SK-N-DZ (cell line): Measurements from ENCODE around the gene CDC42EP1.
"Not testable (repeated sequence)": the region's sequence is repeated elsewhere in the genome, so short reads cannot be mapped to it uniquely, and the experiment has no call there.

ENCODE experiments used
- DNase-seq: peaks from one replicate; pipeline ENCODE4 v3.0.0-alpha.2; 2015; ENCODE audit warnings: low spot score

Gene CDC42EP1

GRCh38 chr22:37581504-37581903 lies 21.2 kb downstream of the CDC42EP1 start:
- no peak for DNase-seq

GRCh38 chr22:37582526-37582925 lies 22.2 kb downstream of the CDC42EP1 start:
- DNase-seq, result no peak

- DNase-seq, result no peak
Observed at GRCh38 chr22:37588546-37589215, 28.4 kb downstream of the CDC42EP1 start.

- no peak for DNase-seq
Observed at GRCh38 chr22:37589636-37590035, 29.4 kb downstream of the CDC42EP1 start.

GRCh38 chr22:37591081-37591480 lies 30.8 kb downstream of the CDC42EP1 start:
- DNase-seq, result not testable (repeated sequence)

DNA sequence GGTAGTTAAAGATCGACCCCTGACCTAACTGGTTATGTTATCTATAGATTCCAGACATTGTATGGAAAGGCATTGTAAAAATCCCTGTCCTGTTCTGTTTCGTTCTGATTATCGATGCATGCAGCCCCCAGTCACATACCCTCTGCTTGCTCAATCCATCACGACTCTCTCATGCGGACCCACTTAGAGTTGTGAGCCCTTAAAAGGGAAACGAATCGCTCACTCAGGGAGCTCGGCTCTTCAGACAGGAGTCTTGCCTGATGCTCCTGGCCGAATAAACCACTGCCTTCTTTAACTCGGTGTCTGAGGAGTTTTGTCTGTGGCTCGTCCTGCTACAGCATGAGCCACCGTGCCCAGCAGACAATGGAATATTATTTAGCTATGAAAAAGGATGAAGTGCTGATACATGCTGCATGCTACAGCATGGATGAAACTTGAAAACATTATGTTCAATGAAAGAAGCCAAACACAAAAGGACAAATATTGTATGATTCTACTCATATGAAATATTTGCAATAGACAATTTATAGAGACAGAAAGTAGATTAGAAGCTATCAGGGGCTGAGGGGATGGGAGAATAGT lies 31.6 kb downstream of the CDC42EP1 start:
- DNase-seq, result no peak

DNA sequence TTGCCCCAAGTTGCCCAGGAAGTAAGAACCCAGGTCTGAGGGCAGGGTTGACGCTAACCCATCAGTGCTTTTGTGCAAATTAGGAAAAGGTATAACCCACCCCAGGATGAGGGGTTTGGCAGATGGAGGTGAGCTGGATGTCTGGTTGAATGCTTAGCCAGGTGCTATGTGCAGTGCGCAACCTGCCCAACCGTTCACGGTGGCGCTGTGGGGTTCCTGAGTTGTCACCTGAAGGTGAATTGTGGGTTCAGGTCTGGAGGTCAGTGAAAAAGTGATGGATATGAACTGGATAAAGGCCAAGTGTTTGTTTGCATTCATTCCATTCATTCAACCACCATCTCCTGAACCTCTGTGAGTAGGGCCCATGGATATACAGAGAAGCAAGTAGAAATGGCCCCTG lies 34.0 kb downstream of the CDC42EP1 start:
- no peak for DNase-seq

GRCh38 chr22:37599153-37599552 lies 38.9 kb downstream of the CDC42EP1 start:
- DNase-seq, result no peak

- DNase-seq, result no peak
Observed at GRCh38 chr22:37601203-37601539, 40.9 kb downstream of the CDC42EP1 start.

- DNase-seq, result no peak
Observed at GRCh38 chr22:37601540-37602442, 41.5 kb downstream of the CDC42EP1 start.

DNA sequence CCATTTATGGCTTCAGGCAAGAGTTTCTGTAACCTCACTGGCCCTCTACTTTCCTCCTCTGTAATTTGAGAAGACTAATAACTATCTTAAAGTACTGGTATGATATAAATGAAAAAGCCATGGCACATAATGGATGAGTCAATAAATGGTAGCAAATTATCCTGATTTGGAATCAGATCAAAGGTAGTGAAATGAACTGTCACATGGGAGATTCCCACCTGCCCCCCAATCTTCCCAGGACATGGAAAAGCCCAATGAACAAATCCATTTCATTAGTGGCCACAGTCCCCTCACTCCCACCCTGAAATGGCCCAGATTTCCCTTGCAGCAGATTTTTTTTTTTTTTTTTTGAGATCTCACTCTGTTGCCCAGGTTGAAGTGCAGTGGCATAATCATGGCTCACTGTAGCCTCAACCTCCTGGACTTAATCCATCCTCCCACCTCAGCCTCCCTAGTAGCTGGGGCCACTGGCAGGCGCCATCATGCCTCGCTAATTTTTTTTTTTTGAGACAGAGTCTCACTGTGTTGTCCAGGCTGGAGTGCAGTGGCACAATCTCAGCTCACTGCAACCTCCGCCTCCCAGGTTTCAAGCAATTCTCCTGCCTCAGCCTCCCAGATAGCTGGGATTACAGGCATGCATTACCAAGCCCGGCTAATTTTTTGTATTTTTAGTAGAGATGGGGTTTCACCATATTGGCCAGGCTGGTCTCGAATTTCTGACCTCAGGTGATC lies 42.4 kb downstream of the CDC42EP1 start:
- not testable (repeated sequence) for DNase-seq

DNA sequence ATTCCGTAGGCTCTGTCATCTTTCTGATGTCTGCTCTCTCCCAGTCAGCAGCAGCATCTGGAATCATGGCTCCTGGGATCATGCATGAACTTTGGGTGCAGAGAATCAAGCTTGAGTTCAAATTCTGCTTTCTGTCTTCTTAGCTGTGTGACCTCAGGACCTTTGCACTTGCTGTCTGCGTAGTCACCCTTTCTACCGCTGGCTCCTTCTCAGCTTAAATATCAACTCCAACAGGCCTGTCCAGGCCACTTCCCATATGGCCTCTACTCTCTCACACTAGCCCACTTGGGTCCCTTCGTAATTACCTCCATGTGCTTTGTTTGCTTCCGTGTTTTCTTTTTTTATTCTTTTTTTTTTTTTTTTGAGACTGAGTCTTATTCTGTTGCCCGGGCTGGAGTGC lies 43.8 kb downstream of the CDC42EP1 start:
- DNase-seq, result no peak

DNA sequence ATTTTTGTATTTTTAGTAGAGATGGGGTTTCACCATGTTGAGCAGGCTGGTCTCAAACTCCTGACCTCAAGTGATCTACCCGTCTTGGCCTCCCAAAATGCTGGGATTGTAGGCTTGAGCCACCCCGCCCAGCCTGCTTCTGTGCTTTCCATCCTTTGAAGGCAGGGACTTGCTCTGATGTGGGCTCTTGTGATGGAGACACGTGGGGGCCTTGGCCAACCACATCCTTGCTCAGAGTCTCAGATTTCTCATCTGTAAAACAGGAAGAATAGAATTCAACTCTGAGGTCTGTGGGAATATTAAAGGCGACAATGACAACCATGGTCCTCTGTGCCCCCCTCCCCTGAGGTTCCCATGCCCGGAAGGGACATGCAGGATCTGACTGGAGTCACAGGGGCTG lies 44.6 kb downstream of the CDC42EP1 start:
- DNase-seq, result no peak

DNA sequence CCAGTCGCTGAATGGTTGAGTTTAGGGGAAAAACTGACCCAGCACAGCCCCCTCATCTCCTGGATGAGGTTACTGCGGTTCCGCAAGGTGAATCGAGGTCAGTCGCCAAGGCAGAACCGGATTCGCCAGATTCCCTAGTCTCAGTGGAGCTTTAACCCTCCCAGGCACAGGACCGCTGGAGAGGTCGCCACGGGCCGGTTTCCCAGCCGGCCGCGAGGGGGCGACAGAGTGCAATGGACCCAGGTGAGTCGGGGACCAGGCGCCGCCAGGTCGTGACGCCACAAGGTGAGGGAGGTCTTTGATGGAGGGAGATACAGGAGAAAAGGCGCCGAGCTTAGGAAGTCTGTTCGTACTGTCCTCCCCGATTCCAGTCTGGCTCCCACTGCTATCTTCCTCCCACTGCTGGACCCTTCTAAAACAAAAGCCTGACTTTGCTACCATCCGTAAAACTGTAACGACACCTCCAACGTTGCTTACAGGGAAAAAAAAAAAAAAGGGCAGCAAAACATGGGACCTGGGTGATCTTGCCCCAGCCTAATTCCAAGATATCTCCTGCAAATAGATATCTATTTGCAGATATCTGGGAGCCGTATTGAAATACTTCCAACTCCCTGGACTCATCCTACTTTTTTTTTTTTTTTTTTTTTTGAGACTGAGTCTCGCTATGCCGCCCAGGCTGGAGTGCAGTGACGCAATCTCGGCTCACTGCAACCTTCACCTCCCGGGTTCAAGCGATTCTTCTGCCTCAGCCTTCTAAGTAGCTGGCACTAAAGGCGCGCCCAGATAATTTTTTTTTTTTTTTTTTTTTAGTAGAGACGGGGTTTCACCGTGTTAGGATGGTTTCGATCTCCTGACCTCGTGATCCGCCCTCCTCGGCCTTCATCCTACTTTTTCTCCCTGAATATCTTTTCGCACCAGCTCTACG lies 47.0 kb downstream of the CDC42EP1 start:
- DNase-seq, result peak; percentile 66

DNA sequence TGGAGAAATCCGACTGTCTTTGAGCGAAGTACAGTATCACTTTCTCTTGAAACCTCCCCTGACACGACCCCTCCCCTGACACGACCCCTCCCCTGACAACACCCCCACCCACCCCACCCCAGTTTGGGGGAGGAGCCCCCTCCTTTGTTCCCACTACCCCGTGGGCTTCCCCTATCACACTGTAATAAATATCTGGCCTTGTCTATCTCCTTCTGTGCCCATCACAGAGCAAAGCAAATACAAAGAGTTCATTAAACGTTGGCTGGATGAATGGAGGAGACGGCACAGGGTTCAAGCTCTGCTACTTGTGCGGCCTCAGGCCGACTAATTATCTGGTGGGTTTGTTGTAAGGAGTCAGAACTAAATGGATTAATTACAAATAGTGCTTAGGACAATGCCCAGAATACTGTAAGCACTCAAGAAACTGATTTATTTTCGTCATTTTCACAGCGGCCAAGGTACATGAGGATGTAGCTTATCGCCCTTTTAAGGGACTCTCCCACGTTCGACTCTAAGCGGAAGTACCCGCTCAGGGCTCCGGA lies 47.7 kb downstream of the CDC42EP1 start:
- no peak for DNase-seq

DNA sequence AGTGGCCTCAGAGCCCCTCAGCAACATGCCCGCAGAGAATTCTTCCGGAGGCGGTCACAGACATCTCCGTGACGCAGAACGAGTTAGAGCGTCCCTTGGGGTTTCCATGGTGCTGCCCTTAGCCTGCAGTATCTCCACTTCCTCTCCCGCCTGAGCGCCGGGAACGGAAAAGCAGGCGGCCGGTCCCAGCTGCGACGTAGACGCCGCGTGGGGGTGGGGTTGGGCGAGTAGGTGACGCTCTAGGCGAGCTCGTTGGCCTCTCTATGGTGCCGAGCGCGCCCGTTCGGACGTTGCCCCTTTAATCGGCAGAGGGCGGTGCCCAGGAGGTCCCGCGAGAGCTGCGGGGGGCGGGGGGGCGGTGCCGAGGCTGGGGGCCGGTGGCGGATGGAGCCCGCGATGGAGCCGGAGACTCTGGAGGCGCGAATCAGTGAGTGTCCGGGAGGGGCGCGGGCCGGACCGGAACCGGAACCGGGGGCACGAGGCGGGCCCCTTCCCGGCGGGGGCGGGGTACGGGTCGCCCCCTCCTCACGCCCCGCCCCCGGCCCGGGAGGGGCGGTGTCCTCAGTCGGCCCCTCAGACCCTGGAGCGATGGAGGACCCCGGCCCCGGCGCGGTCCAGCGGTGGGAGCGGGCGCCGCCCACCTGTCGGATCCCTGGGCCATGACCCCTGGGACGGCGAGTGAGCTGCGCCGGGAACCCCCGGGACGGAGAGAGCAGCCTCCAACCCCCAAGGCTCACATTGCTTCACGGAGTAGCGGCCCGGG lies 48.4 kb downstream of the CDC42EP1 start, which contains the start of gene GGA1:
Gene GGA1, plus strand, starts transcription at position 358 of the 763 bp plus-strand sequence. Its CDS starts 27 bp downstream, at position 385.
- DNase-seq, result peak; percentile 98

DNA sequence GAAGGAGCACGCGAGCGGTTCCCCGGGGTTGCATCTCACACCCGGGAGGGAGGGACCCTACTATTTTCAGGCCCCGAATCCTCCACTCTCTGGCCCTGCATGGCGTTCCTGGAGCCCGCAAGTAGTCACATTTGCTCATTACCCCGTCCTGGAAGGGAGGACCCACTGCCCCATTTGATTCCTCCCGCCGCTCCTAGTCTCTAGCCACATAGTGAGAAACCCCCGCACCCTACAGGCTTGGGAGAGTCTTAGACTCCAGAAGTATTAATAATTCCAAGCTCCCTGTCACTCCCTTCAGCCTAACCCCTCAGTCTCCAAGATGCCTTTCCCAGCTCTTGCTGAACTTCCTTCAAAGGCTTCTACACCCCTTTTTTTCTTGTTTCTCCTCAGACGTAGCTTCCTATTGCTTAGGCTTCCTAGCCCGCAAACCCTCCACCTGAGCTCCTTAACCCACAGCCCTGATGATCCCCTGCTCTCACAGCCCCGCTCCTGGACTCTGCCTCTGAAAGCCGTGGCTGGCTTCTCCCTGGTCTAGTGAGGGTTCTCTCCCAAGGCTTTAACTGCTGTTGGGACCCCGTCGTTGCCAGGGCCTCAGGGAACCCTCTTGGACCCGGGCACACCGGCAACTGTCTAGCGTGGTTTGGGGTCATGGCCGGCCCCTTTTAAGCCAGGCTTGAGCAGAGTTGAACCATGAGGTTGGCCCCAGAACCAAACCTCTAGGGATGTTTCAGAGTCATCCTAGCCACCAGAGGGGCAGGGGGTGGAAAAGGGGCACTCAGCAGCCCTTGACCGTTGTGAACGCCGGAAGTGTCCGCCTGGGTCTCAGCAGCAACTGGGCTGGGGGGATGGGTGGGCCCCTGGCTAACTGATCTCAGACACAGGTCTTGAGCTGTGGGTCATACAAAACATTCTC lies 49.2 kb downstream of the CDC42EP1 start:
- no peak for DNase-seq

DNA sequence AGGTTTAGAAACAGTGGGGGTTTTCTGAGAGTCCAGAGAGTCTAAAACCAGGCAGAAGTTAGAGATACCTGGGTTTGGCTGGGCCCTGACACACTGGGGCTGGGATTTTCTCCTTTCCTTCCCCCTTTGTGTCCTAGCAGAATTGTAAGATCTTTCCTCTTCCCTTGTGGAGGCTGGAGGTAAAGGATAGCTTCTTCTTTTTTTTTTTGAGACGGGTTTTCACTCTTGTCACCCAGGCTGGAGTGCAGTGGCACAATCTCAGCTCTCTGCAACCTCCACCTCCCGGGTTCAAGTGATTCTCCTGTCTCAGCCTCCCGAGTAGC lies 49.8 kb downstream of the CDC42EP1 start:
- DNase-seq, result not testable (repeated sequence)
